H4 (cell line): ENCODE measurements around the gene LBHD2. TPM values are rescaled to one million over a fixed set of nuclear protein-coding genes. Genes with fewer than 3 reads are reported as not detected.
"Not testable (repeated sequence)": the region's sequence is repeated elsewhere in the genome, so short reads cannot be mapped to it uniquely, and the experiment has no call there.

Experiments used
- DNase-seq: peaks from one replicate; pipeline ENCODE4 v3.0.0-alpha.2; 2015; ENCODE audit warnings: low spot score
- total RNA-seq: library from RNA; depleted of rRNA; stranded (reverse); fragments of >200 nt; shearing (Covaris generic); gene quantifications from 2 replicates; pipeline ENCODE4 v1.2.3, GENCODE V29; 2014

LBHD2 gene
- total RNA-seq, 1 experiment from 2014 or later = not detected

- DNase-seq = no peak
These were observed 20.3 kb downstream of the LBHD2 start for GRCh38 chr14:103104389-103104653.

- no peak for DNase-seq
These were observed 20.8 kb downstream of the LBHD2 start for GRCh38 chr14:103104654-103105452.

GRCh38 chr14:103105580-103106150 lies 21.7 kb downstream of the LBHD2 start:
- no peak for DNase-seq

GRCh38 chr14:103107455-103107854 lies 23.4 kb downstream of the LBHD2 start:
- no peak for DNase-seq

GRCh38 chr14:103107941-103108748 lies 24.1 kb downstream of the LBHD2 start:
- DNase-seq = no peak

- DNase-seq = peak; percentile 44
These were observed 24.8 kb downstream of the LBHD2 start for GRCh38 chr14:103108749-103109207.

GRCh38 chr14:103109535-103110441 lies 25.8 kb downstream of the LBHD2 start:
- peak; percentile 76 for DNase-seq

GRCh38 chr14:103110681-103111231 lies 26.7 kb downstream of the LBHD2 start:
- DNase-seq = no peak

- no peak for DNase-seq
These were observed 27.3 kb downstream of the LBHD2 start for GRCh38 chr14:103111232-103111868.

GRCh38 chr14:103112400-103113243 lies 28.6 kb downstream of the LBHD2 start:
- no peak for DNase-seq

GRCh38 chr14:103113303-103113702 lies 29.3 kb downstream of the LBHD2 start:
- DNase-seq = no peak

GRCh38 chr14:103113774-103114173 lies 29.8 kb downstream of the LBHD2 start:
- DNase-seq = no peak

GRCh38 chr14:103115086-103115679 lies 31.2 kb downstream of the LBHD2 start:
- DNase-seq = not testable (repeated sequence)

- DNase-seq = no peak
These were observed 32.0 kb downstream of the LBHD2 start for GRCh38 chr14:103115845-103116572.

GRCh38 chr14:103116636-103117035 lies 32.6 kb downstream of the LBHD2 start:
- no peak for DNase-seq

- not testable (repeated sequence) for DNase-seq
These were observed 33.5 kb downstream of the LBHD2 start for GRCh38 chr14:103117499-103117898.

- DNase-seq = no peak
These were observed 34.1 kb downstream of the LBHD2 start for GRCh38 chr14:103118018-103118662.
